ENCODE data around the gene EDEM2. TPM values are rescaled to one million over a fixed set of nuclear protein-coding genes. Genes with fewer than 3 reads are reported as not detected.
"Not testable (repeated sequence)": the region's sequence is repeated elsewhere in the genome, so short reads cannot be mapped to it uniquely, and the experiment has no call there.

The EDEM2 gene, protein sequence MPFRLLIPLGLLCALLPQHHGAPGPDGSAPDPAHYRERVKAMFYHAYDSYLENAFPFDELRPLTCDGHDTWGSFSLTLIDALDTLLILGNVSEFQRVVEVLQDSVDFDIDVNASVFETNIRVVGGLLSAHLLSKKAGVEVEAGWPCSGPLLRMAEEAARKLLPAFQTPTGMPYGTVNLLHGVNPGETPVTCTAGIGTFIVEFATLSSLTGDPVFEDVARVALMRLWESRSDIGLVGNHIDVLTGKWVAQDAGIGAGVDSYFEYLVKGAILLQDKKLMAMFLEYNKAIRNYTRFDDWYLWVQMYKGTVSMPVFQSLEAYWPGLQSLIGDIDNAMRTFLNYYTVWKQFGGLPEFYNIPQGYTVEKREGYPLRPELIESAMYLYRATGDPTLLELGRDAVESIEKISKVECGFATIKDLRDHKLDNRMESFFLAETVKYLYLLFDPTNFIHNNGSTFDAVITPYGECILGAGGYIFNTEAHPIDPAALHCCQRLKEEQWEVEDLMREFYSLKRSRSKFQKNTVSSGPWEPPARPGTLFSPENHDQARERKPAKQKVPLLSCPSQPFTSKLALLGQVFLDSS
- total RNA-seq (2014; rRNA removed) = 22.2 and 28.5 TPM in 2 replicates
- Bru-seq, nascent RNA = percentile 80 among the genes with signal in this experiment
- BruChase-seq, experiment 1, labeled RNA remaining after a 6-hour chase = percentile 72 among the genes with signal in this experiment
- percentile 67 among the genes with signal in this experiment for BruChase-seq, experiment 2, labeled RNA remaining after a 2-hour chase
- long read RNA-seq, transcript EDEM2-202 (11 exons, 1,919 nt) = major isoform, 50 of 110 reads
- long read RNA-seq, partial matches to known transcripts = 18 of 110 reads
- long read RNA-seq, other reads (novel, unspliced or antisense) = 40 of 110 reads

DNA sequence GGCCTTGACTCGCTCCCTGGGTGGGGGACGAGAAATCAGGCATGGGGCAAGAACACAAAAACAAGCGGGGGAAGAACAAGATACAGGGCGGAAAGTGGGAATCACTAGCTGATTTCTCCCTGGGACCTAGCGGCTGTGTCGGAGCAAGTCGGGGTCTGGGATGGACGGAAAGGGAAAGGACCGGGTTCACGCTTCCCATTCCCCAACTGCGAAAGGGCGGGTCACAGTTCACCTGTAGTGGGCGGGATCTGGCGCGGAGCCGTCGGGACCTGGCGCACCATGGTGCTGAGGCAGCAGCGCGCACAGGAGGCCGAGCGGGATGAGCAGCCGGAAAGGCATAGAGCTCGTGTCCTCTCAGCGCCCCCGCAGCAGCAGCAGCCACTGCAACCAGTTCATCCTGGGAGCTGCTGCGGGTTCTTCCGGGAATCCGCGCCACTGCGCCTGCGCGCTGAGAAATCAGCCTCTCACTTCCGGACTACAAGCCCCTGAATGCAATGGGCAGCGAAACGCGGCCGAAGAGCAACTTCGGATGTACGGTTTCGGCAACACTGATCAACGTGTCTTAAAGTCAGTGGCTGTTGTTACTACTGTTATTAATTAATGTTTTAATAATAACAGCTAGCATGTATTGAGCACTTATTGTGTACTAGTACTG lies at the start of gene EDEM2:
TSS of gene EDEM2 (minus strand) at position 417 of the 655 bp plus-strand sequence. CDS start at position 339, 78 bp downstream.
- Histone ChIP-seq H3K4me2 (ENCODE audit: low read length) (peak within 1 kb of the TSS; percentile 100), H3K36me3 (ENCODE audit: low read depth, low read length) (peaks cover 4% of the 10 kb centered on the region; the same call in 1 of the 2 replicates), H3K27me3 (ENCODE audit: low read length) (no peaks in the 10 kb centered on the region), H3K9me2 (replicated peaks; ENCODE audit: low read length) (no peaks in the 10 kb centered on the region), H3K9ac (ENCODE audit: low read length) (peak within 1 kb of the TSS; percentile 75), H4K20me1 (ENCODE audit: low read length) (no peaks in the 10 kb centered on the region), H3F3A (ENCODE audit: low read length, unreplicated experiment) (no peaks in the 10 kb centered on the region), H3K79me2 (ENCODE audit: low read length) (peaks cover 9% of the 10 kb centered on the region; the same call in 1 of the 2 replicates), H3K9me3 (ENCODE audit: low read length) (no peaks in the 10 kb centered on the region), H3K4me3 (ENCODE audit: low read length) (peak within 1 kb of the TSS; percentile 95), H2AFZ (ENCODE audit: low read length) (peak within 1 kb of the TSS; percentile 95), H3K4me1 (ENCODE audit: insufficient read depth, low read length) (peaks cover 10% of the 10 kb centered on the region), H3K27ac (ENCODE audit: low read length) (peak within 1 kb of the TSS; percentile 51)
- intact Hi-C loops (cut with micrococcal nuclease) = loop anchor here (1.0 to 5.0 kb wide), 4 partner anchors 24 to 300 kb away; partner anchors contain the start of gene TRPC4AP
- DNase-seq (peak; percentile 96), ATAC-seq (peak; percentile 90)
- ChIA-PET POLR2A (ENCODE audit: unreplicated experiment) (no interaction called here), CTCF (interaction anchor here (0.6 to 2.5 kb wide), 7 partner anchors 51 to 122 kb away, joined by 3 to 43 read pairs (median 5); no protein-coding TSS in a partner anchor)
- BruUV-seq (replicated peaks) = no TSS peak
- TF ChIP-seq EZH2phosphoT487 (IDR thresholded peaks at IDR 0.05; ENCODE audit: borderline replicate concordance, low read length) = no peak
- TF ChIP-seq, protein P1, sequence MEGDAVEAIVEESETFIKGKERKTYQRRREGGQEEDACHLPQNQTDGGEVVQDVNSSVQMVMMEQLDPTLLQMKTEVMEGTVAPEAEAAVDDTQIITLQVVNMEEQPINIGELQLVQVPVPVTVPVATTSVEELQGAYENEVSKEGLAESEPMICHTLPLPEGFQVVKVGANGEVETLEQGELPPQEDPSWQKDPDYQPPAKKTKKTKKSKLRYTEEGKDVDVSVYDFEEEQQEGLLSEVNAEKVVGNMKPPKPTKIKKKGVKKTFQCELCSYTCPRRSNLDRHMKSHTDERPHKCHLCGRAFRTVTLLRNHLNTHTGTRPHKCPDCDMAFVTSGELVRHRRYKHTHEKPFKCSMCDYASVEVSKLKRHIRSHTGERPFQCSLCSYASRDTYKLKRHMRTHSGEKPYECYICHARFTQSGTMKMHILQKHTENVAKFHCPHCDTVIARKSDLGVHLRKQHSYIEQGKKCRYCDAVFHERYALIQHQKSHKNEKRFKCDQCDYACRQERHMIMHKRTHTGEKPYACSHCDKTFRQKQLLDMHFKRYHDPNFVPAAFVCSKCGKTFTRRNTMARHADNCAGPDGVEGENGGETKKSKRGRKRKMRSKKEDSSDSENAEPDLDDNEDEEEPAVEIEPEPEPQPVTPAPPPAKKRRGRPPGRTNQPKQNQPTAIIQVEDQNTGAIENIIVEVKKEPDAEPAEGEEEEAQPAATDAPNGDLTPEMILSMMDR (conservative IDR thresholded peaks at IDR 0.05; ENCODE audit: low read depth, low read length) = no peak
- no peak for TF ChIP-seq EZH2 (IDR thresholded peaks at IDR 0.05; ENCODE audit: low read length, unreplicated experiment)

- TF ChIP-seq EZH2phosphoT487 (IDR thresholded peaks at IDR 0.05; ENCODE audit: borderline replicate concordance, low read length) = no peak
- no peak for TF ChIP-seq EZH2 (IDR thresholded peaks at IDR 0.05; ENCODE audit: low read length, unreplicated experiment)
- TF ChIP-seq, protein P1 (conservative IDR thresholded peaks at IDR 0.05; ENCODE audit: low read depth, low read length) = no peak
- BruUV-seq (replicated peaks) = no TSS peak
- H3K9me3 ChIP-seq (ENCODE audit: low read length) = peaks cover 19% of the 10 kb centered on the region
- intact Hi-C loops (cut with micrococcal nuclease) = no loop called here
- H3K27me3 ChIP-seq (ENCODE audit: low read length) = no peaks in the 10 kb centered on the region
- ChIA-PET POLR2A (ENCODE audit: unreplicated experiment) (no interaction called here), CTCF (no interaction called here)
- DNase-seq (no peak), ATAC-seq (no peak)
- no peaks in the 10 kb centered on the region for H3K36me3 ChIP-seq (ENCODE audit: low read depth, low read length)
- H3F3A ChIP-seq (ENCODE audit: low read length, unreplicated experiment) = peaks cover 12% of the 10 kb centered on the region
- no peaks in the 10 kb centered on the region for H3K9me2 ChIP-seq (replicated peaks; ENCODE audit: low read length)
- H4K20me1 ChIP-seq (ENCODE audit: low read length) = no peaks in the 10 kb centered on the region
- no peaks in the 10 kb centered on the region for H3K79me2 ChIP-seq (ENCODE audit: low read length)
- H2AFZ ChIP-seq (ENCODE audit: low read length) = no peak overlapping the region
- peaks cover 37% of the 10 kb centered on the region for H3K4me1 ChIP-seq (ENCODE audit: insufficient read depth, low read length)
- no peak overlapping the region for H3K4me2 ChIP-seq (ENCODE audit: low read length)
- H3K4me3 ChIP-seq (ENCODE audit: low read length) = no peak overlapping the region
- no peak overlapping the region for H3K9ac ChIP-seq (ENCODE audit: low read length)
- no peak overlapping the region for H3K27ac ChIP-seq (ENCODE audit: low read length)
Observed at GRCh38 chr20:35196313-35196712, 49.2 kb upstream of the EDEM2 start.

- H3K9ac ChIP-seq (ENCODE audit: low read length); H4K20me1 ChIP-seq (ENCODE audit: low read length); H3K79me2 ChIP-seq (ENCODE audit: low read length); H2AFZ ChIP-seq (ENCODE audit: low read length); BruUV-seq (replicated peaks); H3K36me3 ChIP-seq (ENCODE audit: low read depth, low read length); H3K9me2 ChIP-seq (replicated peaks; ENCODE audit: low read length); H3K4me3 ChIP-seq (ENCODE audit: low read length); H3K27me3 ChIP-seq (ENCODE audit: low read length); H3K27ac ChIP-seq (ENCODE audit: low read length); intact Hi-C loops (cut with micrococcal nuclease); H3F3A ChIP-seq (ENCODE audit: low read length, unreplicated experiment): not testable (repeated sequence)
- ChIA-PET CTCF (interaction anchor here (1.1 to 1.5 kb wide), 2 partner anchors 15 to 48 kb away, joined by 4 to 5 read pairs; no protein-coding TSS in a partner anchor), POLR2A (ENCODE audit: unreplicated experiment) (interaction anchor here (0.6 kb wide), 1 partner anchor 759 kb away, joined by 3 read pairs; no protein-coding TSS in a partner anchor)
- H3K9me3 ChIP-seq (ENCODE audit: low read length) = peaks cover 11% of the 10 kb centered on the region
- H3K4me1 ChIP-seq (ENCODE audit: insufficient read depth, low read length) = peaks cover 27% of the 10 kb centered on the region
- ATAC-seq (peak; percentile 23; the same call in 1 of the 2 replicates), DNase-seq (peak; percentile 61)
- H3K4me2 ChIP-seq (ENCODE audit: low read length) = peak overlapping the region; percentile 14; the same call in 1 of the 2 replicates
Observed at GRCh38 chr20:35193031-35193791, 46.1 kb upstream of the EDEM2 start.

Data from PC-3 (cell line).